Placental epithelial cell (primary cell): ENCODE measurements around the gene RPS4Y2. TPM values are rescaled to one million over a fixed set of nuclear protein-coding genes. Genes with fewer than 3 reads are reported as not detected.

ENCODE experiments used
- total RNA-seq: library from RNA; depleted of rRNA; stranded (reverse); fragments of >200 nt; gene quantifications from 2 replicates; pipeline ENCODE4 v1.2.3, GENCODE V29; 2012

Gene RPS4Y2
- total RNA-seq = not detected in 2 replicates

DNA sequence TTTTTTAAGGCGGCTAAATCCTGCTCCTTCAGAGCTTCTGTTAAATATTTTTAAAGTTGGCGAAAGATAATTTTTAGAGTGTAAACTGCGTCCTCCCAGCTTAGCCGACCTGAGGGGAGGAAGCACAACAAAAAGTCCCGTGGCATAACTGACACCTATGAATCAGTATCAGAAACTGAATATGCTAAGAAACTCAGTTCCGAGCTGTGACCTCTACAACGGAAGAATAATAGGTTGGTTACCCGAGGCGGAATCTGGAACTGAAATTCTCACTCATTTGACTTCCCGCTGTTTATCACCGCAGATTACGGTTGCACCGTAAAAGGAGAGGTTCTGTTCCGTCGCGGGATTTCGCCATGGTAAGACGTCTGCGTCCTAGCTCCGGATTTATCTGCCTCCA, at the start of gene RPS4Y2:
Gene RPS4Y2, plus strand, starts transcription at position 301 of the 400 bp plus-strand sequence. Its CDS starts 56 bp downstream, at position 357.

Other genes starting within 250 kb of the RPS4Y2 start
- 7.9 TPM in 1 of 2 replicates, not detected in the other for gene EIF1AY, start 180.3 kb upstream of the RPS4Y2 start, total RNA-seq